Urothelium cell line (cell line): ENCODE results near the gene PFKL.
A peak's percentile ranks its signal among the peaks of the same experiment; 100 is the strongest.

ENCODE experiments used
- DNase-seq: peaks from one replicate; pipeline ENCODE4 v3.0.0; 2011; ENCODE audit warnings: low spot score, mixed read lengths
- FAIRE-seq: peaks from 2 replicates; lab custom pipeline; 2011; peaks lifted over from hg19 to GRCh38; lab: Jason Lieb, UNC

PFKL gene

DNA sequence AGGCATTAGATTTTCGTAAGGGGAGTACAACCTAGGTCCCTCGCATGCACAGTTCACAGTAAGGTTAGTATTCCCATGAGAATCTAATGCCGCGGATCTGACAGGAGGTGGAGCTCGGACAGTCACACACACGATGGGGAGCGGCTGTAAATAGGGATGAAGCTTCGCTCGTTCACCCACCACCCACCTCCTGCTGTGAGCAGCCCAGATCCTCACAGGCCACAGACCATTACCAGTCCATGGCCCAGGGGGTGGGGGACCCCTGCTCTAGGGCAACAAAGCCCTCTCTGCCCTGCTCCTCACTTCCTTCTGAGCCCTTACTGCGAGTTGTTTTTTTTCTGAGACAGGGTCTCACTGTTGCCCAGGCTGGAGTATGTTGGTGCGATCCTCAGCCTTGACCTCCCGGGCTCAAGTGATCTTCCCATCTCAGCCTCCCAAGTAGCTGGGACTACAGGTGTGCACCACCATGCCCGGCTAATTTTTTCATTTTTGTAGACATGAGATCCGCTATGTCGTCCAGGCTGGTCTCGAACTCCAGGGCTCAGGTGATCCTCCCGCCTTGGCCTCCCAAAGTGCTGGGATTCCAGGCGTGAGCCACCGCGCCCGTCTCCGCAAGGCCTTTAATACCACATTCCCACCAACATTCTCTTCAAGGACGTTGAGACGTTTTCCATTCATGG, 74.9 kb downstream of the PFKL start:
- FAIRE-seq (no peak), DNase-seq (no peak)

DNA sequence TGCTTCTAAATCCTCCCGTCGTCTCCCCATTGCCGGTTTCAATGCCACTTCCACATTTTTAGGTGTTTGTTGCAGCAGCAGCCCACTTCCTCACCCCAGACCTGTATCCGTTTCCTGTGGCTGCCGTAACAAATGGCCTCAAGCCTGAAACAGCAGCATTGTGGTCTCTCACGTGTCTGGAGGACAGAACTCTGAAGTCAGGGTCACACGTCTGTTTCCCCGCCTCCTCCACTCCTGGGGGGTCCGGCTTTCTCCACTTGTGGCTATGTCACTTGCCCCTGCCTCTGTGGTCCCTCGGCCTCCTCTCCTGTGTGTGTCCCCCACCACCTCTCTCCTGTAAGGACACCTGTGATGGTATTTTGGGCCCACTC, 75.4 kb downstream of the PFKL start:
- no peak for DNase-seq
- FAIRE-seq: no peak

DNA sequence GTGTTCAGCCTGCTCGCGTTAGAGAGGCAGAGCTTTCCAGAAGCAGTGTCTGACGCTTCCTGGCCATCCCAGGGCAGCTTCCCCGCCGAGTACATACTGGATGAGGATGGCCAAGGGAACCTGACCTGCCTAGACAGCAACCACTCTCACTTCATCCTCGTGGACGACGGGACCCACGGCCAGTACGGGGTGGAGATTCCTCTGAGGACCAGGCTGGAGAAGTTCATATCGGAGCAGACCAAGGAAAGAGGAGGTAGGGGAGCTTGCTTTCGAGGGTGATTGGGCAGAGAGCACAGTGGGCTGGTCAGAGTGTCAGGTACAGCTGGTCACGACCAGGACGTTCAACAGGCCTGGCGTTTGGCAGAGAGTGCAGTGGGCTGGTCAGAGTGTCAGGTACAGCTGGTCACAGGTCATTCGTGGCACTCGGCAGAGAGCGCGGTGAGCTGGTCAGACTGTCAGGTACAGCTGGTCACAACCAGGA, 75.9 kb downstream of the PFKL start:
- peak; percentile 74 for FAIRE-seq
- DNase-seq: no peak

DNA sequence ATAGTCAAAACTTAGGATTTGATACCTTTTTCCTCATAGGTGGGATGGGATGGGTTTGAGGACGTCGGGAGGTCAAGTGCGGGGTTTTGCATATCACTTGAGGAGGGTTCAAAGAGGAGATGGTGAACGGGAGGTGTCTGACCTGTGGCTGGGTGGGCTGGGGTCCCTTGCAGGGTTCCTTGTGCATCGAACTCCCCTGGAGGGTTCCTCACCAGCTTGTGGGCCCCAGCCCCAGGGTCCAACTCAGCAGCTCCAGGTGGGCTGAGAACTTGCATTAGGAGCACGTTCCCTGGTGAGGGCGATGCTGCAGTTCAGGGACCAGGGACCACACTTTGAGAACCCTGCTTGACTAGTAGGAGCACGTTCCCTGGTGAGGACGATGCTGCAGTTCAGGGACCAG, 76.8 kb downstream of the PFKL start:
- no peak for DNase-seq
- FAIRE-seq: no peak
